HG02970 (cell line): ENCODE measurements around the gene RAB13.

Experiments
- ATAC-seq: cut with Tn5 transposase; IDR thresholded peaks from one replicate; pipeline ENCODE4 v1.9.1; 2021; ENCODE audit warnings: mild to moderate bottlenecking, moderate library complexity, moderate number of reproducible peaks; ENCODE audit not compliant: unreplicated experiment, low FRiP score

Gene RAB13

DNA sequence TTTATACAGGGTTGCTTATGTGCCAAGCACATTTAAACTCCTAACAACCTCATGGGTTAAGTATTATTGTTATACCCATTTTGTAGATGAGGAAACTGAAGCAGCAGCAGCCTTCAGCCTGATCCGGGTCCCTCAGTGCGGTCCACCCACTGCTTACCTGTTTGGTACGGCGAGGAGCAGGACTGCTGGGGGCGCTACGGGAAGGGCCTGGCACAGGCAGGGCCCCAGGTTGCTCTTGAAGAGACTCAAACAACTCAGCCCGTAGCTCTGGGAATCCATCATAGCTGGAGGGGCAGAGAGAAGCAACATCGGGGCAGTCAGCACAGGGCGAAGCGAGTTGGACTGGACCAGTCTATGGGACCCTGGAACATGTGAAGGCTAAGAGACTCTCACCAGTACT is 48.8 kb downstream of the RAB13 start:
- ATAC-seq, result no peak

DNA sequence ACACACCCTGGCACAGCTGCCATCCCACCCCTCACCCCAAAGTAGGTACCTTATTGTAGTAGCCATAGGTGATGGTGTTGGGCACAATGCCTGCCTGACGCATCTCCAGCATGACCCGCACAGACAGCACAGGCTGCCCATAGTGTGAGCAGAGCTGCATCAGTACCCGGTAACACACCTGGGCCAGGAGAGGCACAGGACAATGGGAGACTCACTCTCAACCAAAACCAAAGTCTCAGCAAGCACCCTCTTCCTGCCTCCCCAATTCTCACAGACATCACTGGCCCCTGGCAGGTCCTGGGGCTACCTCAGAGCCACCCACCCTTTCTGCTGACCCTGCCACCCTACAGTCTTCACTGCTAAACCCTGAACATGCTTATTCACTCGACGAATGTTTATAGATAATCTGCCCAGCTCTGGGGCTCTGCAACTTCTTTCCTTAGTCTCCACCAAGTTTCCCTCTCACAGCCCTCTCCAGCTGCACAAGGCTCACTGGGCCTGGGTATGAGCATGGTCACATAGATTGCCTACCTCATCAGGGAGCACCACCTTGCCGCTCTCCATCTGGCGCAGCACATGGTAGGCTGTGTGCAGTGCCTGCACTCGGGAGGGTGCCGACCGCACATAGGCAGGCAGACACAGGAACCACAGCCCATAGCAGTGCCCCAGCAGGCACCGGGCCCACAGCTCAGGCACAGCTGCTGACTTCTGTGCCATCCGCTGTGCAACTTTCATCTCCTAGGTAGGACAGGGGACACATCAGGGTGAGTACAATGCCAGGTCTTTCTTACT is 49.9 kb downstream of the RAB13 start:
- ATAC-seq, result no peak

DNA sequence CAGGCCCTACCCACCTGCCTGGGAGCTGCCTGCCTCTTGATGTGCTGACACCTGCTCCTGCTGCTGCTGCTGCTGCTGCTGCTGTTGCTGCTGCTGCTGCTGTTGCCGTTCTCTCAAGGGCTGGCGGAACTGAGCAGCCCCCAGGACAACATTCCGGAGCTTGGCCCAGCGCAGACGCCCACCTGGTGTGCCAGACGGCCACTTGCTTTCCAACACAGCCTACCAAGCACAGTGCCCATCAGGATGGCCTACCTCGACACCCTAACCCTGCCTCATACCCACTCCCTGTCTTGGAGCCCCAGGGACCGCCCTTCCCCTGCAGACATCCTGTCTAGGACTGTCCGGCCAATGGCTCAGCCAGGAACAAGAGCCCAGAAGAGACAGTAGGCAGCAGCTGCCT is 51.4 kb downstream of the RAB13 start:
- ATAC-seq, result no peak

DNA sequence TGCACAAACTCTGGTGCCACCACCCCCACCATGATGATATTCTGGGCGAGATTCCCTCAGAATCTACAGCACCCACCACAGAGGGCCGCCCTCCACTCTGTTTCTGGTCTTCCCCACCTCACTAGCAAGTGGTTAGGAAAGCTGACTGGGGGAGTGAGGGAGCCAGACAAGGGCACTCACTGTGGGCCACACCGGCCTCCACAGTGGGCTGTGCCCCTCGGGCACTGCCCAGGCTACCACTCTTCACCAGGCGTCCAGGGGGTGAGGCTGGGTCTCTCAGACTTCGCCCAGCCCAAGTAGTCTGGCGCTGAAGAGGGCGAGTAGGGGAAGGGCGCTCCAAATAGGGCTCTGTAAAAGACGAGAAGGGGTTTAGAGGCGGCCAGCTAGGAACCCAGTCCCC is 52.2 kb downstream of the RAB13 start:
- no peak for ATAC-seq

DNA sequence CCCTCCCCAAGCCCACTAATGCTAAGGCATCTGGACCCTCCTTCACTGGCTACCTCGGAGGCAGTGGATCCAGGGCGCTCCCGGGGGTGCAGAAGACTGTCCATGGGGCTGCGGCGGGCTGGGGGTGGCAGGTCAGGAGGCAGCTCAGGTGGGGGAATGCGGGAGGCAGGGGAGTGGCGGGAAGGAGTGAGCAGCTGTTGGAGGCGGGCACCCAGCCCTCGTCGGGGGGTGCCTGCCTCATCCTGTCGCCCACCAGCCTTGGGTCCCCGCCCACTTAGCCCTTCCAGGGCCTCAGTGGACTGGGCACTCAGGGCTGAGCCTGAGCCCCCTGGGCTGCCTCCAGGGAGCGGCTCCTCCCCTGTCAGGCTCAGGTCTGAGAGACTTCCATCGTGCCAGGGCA is 52.7 kb downstream of the RAB13 start:
- no peak for ATAC-seq

DNA sequence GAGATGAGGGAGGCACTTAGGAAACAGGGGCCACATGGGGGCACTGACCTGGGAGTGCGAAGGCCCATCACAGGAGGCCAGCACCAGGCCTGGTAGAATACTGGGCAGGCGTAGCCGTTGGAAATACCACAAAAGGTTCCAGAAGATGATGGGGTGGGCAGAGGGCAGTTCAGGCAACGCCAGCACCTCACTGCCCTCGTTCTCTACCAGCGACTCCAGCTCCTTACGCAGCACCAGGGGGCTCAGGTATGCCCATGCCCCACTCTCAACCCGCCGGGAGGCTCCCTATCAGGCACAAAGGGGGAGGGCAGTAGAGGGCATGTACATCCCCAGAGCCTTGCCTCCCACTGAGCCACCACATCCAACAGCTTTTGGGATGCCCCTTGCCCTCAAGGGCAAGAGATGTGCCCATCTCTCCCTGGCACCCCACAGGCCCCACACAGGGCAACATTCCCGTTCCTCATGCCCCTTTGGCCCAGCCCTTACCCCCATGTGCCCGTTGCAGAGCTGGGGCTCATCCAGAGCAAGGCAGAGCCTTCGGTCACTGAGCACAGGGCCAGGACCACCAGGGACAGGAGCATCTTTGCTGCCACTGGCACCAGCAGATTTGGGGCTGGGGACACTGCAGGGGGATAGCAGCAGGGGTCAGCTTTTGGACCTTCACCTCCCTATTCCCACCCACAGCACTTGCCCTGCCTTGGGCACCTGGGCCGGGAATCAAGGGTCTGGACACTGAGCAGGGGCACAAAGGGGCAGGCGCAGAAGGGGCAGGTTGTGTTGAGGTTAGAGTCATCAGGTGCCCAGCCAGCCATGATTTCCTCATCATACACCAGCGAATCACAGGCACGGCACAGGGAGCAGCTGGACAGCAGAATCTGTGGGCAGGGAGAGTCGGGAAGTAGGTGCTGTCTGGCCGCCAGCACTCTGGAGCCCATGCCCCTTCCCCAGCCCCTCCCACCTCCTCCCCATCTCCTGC is 53.7 kb downstream of the RAB13 start:
- no peak for ATAC-seq
